H1 (cell line): Measurements from ENCODE around the gene COPS2. TPM values are rescaled to one million over a fixed set of nuclear protein-coding genes. Genes with fewer than 3 reads are reported as not detected.

ENCODE experiments used
- BRCA1 ChIP-seq: IDR thresholded peaks from 2 replicates; pipeline ENCODE4 v1.6.1; 2012; ENCODE audit warnings: low read depth, low read length, improper control_type of control experiment
- GTF2F1 ChIP-seq: IDR thresholded peaks from 2 replicates; pipeline ENCODE4 v1.6.1; 2012; ENCODE audit warnings: low read depth, low read length, improper control_type of control experiment, borderline replicate concordance
- HDAC6 ChIP-seq: IDR thresholded peaks from one replicate; pipeline ENCODE4 v1.7.1; 2012; ENCODE audit warnings: low read depth, mild to moderate bottlenecking, inconsistent platforms, low read length, moderate library complexity
- POU5F1 ChIP-seq: IDR thresholded peaks from 2 replicates; pipeline ENCODE4 v1.6.1; 2011; ENCODE audit warnings: low read depth, mild to moderate bottlenecking, low read length, moderate library complexity
- TBP ChIP-seq: IDR thresholded peaks from 2 replicates; pipeline ENCODE4 v1.6.1; 2011; ENCODE audit warnings: low read depth, low read length, improper control_type of control experiment
- polyA plus RNA-seq, 7 experiments: library from polyadenylated mRNA; depleted of rRNA in 3 of 7; stranded (reverse) in 5 of 7; unstranded in 2 of 7; fragments of >200 nt in 5 of 7; fragments of 200-250 nt in 2 of 7; gene quantifications; 1 replicate in 5 of 7; 2 replicates in 1 of 7; 4 replicates in 1 of 7; pipeline versions ENCODE4 v1.2.1 to v1.2.3, GENCODE V29; 2011 to 2013; ENCODE audit warnings: missing spikeins in 2 of 7, mixed read lengths in 2 of 7
- total RNA-seq: library from RNA; stranded (reverse); fragmentation: NEBNext Ultra II Directional; extraction: Animal tissue kit (Norgen Biotek cat#: 25700); gene quantifications from 2 replicates; pipeline ENCODE4 v1.2.1, GENCODE V29; 2021
- TF ChIP-seq, protein P1 (sequence below), 3 experiments: IDR thresholded peaks; 1 replicate in 2 of 3; 2 replicates in 1 of 3; pipeline versions ENCODE4 v1.5.1 to v1.6.1; 2011; ENCODE audit warnings: low read length in 3 of 3, mild to moderate bottlenecking in 3 of 3, inconsistent platforms in 2 of 3, low read depth in 1 of 3, moderate library complexity in 1 of 3; ENCODE audit not compliant: insufficient read depth in 1 of 3; ENCODE audit errors: control extremely low read depth in 1 of 3
- TF ChIP-seq, protein P2 (sequence below): IDR thresholded peaks from 2 replicates; pipeline ENCODE4 v1.6.1; 2012; ENCODE audit warnings: inconsistent platforms

COPS2 gene
- total and polyA plus RNA-seq, 2 of the 8 experiments (the other 6 are each of a cell fraction or from before 2014, with no cell fraction given): 17.7 to 85.1 TPM

- TF ChIP-seq, protein P1, sequence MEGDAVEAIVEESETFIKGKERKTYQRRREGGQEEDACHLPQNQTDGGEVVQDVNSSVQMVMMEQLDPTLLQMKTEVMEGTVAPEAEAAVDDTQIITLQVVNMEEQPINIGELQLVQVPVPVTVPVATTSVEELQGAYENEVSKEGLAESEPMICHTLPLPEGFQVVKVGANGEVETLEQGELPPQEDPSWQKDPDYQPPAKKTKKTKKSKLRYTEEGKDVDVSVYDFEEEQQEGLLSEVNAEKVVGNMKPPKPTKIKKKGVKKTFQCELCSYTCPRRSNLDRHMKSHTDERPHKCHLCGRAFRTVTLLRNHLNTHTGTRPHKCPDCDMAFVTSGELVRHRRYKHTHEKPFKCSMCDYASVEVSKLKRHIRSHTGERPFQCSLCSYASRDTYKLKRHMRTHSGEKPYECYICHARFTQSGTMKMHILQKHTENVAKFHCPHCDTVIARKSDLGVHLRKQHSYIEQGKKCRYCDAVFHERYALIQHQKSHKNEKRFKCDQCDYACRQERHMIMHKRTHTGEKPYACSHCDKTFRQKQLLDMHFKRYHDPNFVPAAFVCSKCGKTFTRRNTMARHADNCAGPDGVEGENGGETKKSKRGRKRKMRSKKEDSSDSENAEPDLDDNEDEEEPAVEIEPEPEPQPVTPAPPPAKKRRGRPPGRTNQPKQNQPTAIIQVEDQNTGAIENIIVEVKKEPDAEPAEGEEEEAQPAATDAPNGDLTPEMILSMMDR (IDR thresholded peaks at IDR 0.05; ENCODE audit: control extremely low read depth in 1 of 3, insufficient read depth in 1 of 3, low read depth in 1 of 3, low read length in 3 of 3): no peak
- no peak for TF ChIP-seq HDAC6
- TF ChIP-seq BRCA1: no peak
- TF ChIP-seq, protein P2, sequence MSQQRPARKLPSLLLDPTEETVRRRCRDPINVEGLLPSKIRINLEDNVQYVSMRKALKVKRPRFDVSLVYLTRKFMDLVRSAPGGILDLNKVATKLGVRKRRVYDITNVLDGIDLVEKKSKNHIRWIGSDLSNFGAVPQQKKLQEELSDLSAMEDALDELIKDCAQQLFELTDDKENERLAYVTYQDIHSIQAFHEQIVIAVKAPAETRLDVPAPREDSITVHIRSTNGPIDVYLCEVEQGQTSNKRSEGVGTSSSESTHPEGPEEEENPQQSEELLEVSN: no peak
- TF ChIP-seq TBP: no peak
- TF ChIP-seq GTF2F1: no peak
- TF ChIP-seq POU5F1: no peak
Measured at GRCh38 chr15:49154359-49154758, 1.0 kb downstream of the COPS2 start (continued).
